KMS-11 (cell line): ENCODE measurements around the gene LTBP2.
"Not testable (repeated sequence)": the region's sequence is repeated elsewhere in the genome, so short reads cannot be mapped to it uniquely, and the experiment has no call there.

ENCODE experiments used
- H2AFZ ChIP-seq: fragments of 200-600 bp; sonication (generic); 2 replicates; pipeline ENCODE4 v1.6.1; 2016; ENCODE audit warnings: antibody characterized with exemption, mixed run types, low read depth
- H3K27ac ChIP-seq: fragments of 200-600 bp; sonication (generic); 2 replicates; pipeline ENCODE4 v1.6.1; 2016; ENCODE audit warnings: mild to moderate bottlenecking, mixed run types
- H3K27me3 ChIP-seq: fragments of 200-600 bp; sonication (generic); 2 replicates; pipeline ENCODE4 v1.6.1; 2017; ENCODE audit warnings: mild to moderate bottlenecking, low read depth, mixed run types, moderate library complexity; ENCODE audit not compliant: insufficient read depth
- H3K36me3 ChIP-seq: fragments of 200-600 bp; sonication (generic); 2 replicates; pipeline ENCODE4 v1.6.1; 2017; ENCODE audit warnings: mild to moderate bottlenecking, mixed run types; ENCODE audit not compliant: insufficient read depth
- H3K4me1 ChIP-seq: fragments of 200-600 bp; sonication (generic); 2 replicates; pipeline ENCODE4 v1.6.1; 2016; ENCODE audit warnings: mild to moderate bottlenecking, low read depth, mixed run types; ENCODE audit not compliant: poor library complexity, severe bottlenecking
- H3K4me2 ChIP-seq: fragments of 200-600 bp; sonication (generic); 2 replicates; pipeline ENCODE4 v1.7.0; 2016; ENCODE audit warnings: mild to moderate bottlenecking, mixed run types
- H3K4me3 ChIP-seq: fragments of 200-600 bp; sonication (generic); IDR thresholded peaks from 2 replicates; pipeline ENCODE4 v1.6.1; 2017; ENCODE audit warnings: low read depth, low read length, mixed read lengths; ENCODE audit not compliant: insufficient read depth
- H3K79me2 ChIP-seq: fragments of 200-600 bp; sonication (generic); 2 replicates; pipeline ENCODE4 v1.6.1; 2016; ENCODE audit warnings: low read depth, mixed run types; ENCODE audit not compliant: insufficient read depth
- H3K9ac ChIP-seq: fragments of 200-600 bp; sonication (generic); 2 replicates; pipeline ENCODE4 v1.6.1; 2016; ENCODE audit warnings: mild to moderate bottlenecking, mixed run types
- H4K20me1 ChIP-seq: fragments of 200-600 bp; sonication (generic); 2 replicates; pipeline ENCODE4 v1.6.1; 2016; ENCODE audit warnings: mild to moderate bottlenecking, mixed run types; ENCODE audit not compliant: insufficient read depth
- TF ChIP-seq, protein P1 (sequence below): fragments of 200-600 bp; sonication (generic); conservative IDR thresholded peaks from 2 replicates; pipeline ENCODE4 v1.6.1; 2017; ENCODE audit warnings: low read depth, mild to moderate bottlenecking, antibody characterized with exemption, low read length, moderate library complexity, mixed read lengths

The LTBP2 gene

GRCh38 chr14:74541225-74541624, 70.8 kb downstream of the LTBP2 start:
- TF ChIP-seq, protein P1, sequence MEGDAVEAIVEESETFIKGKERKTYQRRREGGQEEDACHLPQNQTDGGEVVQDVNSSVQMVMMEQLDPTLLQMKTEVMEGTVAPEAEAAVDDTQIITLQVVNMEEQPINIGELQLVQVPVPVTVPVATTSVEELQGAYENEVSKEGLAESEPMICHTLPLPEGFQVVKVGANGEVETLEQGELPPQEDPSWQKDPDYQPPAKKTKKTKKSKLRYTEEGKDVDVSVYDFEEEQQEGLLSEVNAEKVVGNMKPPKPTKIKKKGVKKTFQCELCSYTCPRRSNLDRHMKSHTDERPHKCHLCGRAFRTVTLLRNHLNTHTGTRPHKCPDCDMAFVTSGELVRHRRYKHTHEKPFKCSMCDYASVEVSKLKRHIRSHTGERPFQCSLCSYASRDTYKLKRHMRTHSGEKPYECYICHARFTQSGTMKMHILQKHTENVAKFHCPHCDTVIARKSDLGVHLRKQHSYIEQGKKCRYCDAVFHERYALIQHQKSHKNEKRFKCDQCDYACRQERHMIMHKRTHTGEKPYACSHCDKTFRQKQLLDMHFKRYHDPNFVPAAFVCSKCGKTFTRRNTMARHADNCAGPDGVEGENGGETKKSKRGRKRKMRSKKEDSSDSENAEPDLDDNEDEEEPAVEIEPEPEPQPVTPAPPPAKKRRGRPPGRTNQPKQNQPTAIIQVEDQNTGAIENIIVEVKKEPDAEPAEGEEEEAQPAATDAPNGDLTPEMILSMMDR: no peak
- H3K79me2 ChIP-seq: no peaks in the 10 kb centered on the region
- no peaks in the 10 kb centered on the region for H3K4me1 ChIP-seq
- no peak overlapping the region for H3K4me2 ChIP-seq
- no peaks in the 10 kb centered on the region for H3K27me3 ChIP-seq
- no peak overlapping the region for H2AFZ ChIP-seq
- H4K20me1 ChIP-seq: no peaks in the 10 kb centered on the region
- no peak overlapping the region for H3K27ac ChIP-seq
- no peak overlapping the region for H3K4me3 ChIP-seq
- H3K36me3 ChIP-seq: no peaks in the 10 kb centered on the region
- no peak overlapping the region for H3K9ac ChIP-seq

DNA sequence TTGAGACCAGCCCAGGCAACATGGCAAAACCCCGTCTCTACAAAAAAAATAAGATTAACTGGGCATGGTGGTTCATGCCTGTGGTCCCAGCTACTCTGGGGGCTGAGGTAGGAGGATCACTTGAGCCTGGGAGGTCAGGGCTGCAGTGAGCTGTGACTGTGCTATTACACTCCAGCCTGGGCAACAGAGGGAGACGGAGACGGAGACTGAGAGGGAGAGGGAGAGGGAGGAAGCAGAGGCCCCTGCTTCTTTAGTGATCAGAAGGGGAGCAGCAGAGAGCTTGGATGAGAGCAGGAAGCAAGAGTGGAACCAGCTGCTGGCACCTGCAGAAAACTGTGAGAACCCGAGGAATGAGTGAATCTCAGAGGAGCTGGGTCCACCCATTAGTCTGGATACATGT, 72.5 kb downstream of the LTBP2 start:
- Histone ChIP-seq H2AFZ (no peak overlapping the region), H3K79me2 (no peaks in the 10 kb centered on the region), H3K9ac (no peak overlapping the region), H3K27me3 (no peaks in the 10 kb centered on the region), H3K4me1 (no peaks in the 10 kb centered on the region), H3K4me3 (no peak overlapping the region), H4K20me1 (no peaks in the 10 kb centered on the region), H3K36me3 (no peaks in the 10 kb centered on the region), H3K4me2 (no peak overlapping the region), H3K27ac (no peak overlapping the region)
- TF ChIP-seq, protein P1: no peak

- H3K4me3 ChIP-seq: no peak overlapping the region
- no peak overlapping the region for H3K27ac ChIP-seq
- H3K9ac ChIP-seq: no peak overlapping the region
- H3K4me2 ChIP-seq: no peak overlapping the region
- H3K4me1 ChIP-seq: no peaks in the 10 kb centered on the region
- no peaks in the 10 kb centered on the region for H3K36me3 ChIP-seq
- TF ChIP-seq, protein P1: no peak
- H3K27me3 ChIP-seq: no peaks in the 10 kb centered on the region
- no peaks in the 10 kb centered on the region for H3K79me2 ChIP-seq
- no peak overlapping the region for H2AFZ ChIP-seq
- no peaks in the 10 kb centered on the region for H4K20me1 ChIP-seq
Observed at GRCh38 chr14:74538411-74539391, 73.3 kb downstream of the LTBP2 start.

DNA sequence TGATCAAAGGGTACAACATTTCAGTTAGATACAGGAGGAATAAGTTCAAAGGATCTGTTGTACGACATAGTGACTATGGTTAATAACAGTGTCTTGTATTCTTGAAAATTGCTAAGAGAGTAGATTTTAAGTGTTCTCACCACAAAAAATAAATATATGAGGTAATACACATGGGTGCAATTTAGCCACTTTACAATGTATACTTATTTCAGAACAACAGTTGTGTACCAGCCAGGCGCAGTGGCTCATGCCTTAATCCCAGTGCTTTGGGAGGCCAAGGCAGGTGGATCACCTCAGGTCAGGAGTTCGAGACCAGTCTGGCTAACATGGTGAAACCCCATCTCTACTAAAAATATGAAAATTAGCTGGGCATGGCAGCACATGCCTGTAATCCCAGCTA, 75.7 kb downstream of the LTBP2 start:
- not testable (repeated sequence) for H3K9ac ChIP-seq, H3K27me3 ChIP-seq, H4K20me1 ChIP-seq, H3K27ac ChIP-seq, H3K4me3 ChIP-seq, H3K79me2 ChIP-seq, H2AFZ ChIP-seq, H3K4me2 ChIP-seq, H3K4me1 ChIP-seq, H3K36me3 ChIP-seq

- Histone ChIP-seq H3K27me3 (no peaks in the 10 kb centered on the region), H3K4me2 (no peak overlapping the region), H3K4me1 (no peaks in the 10 kb centered on the region), H3K27ac (no peak overlapping the region), H2AFZ (no peak overlapping the region), H3K9ac (no peak overlapping the region), H4K20me1 (no peaks in the 10 kb centered on the region), H3K36me3 (no peaks in the 10 kb centered on the region), H3K79me2 (no peaks in the 10 kb centered on the region), H3K4me3 (no peak overlapping the region)
- TF ChIP-seq, protein P1: no peak
Observed at GRCh38 chr14:74535756-74536325, 76.2 kb downstream of the LTBP2 start.
